GM12878 (cell line): ENCODE results near the gene NRG3. TPM values are rescaled to one million over a fixed set of nuclear protein-coding genes. Genes with fewer than 3 reads are reported as not detected.

Source experiments
- ATAC-seq: fragments of 200-7000 bp; cut with Tn5 transposase; 3 replicates; pipeline ENCODE4 v1.9.1; 2020; ENCODE audit warnings: mild to moderate bottlenecking, moderate library complexity
- BruUV-seq: library from RNA; stranded (reverse); fragments of 400-500 nt; replicated peaks from 2 replicates; lab custom pipeline; 2021; lab: Mats Ljungman, UMichigan
- CTCF ChIA-PET: fragments of 300-600 bp; sonication (Branson Sonifier 250); formaldehyde crosslinking; extraction: SDS; loops from one replicate; lab custom pipeline; 2021; ENCODE audit warnings: inconsistent platforms; lab: Yijun Ruan, JAX
- POLR2A ChIA-PET: fragments of 350-600 bp; formaldehyde crosslinking; extraction: SDS; loops from one replicate; lab custom pipeline; 2021; ENCODE audit warnings: inconsistent platforms; lab: Charles Lee
- RAD21 ChIA-PET: fragments of 300-600 bp; sonication (Branson Sonifier 250); formaldehyde crosslinking; loops from one replicate; lab custom pipeline; 2023; ENCODE audit warnings: antibody characterized with exemption; ENCODE audit not compliant: unreplicated experiment; lab: Charles Lee
- SMC1A ChIA-PET: fragments of 300-600 bp; sonication (Branson Sonifier 250); formaldehyde crosslinking; loops from one replicate; lab custom pipeline; 2023; ENCODE audit not compliant: unreplicated experiment, uncharacterized antibody; lab: Charles Lee
- DNase-seq: peaks from one replicate; pipeline ENCODE4 v3.0.0-alpha.2; 2011; ENCODE audit warnings: low read depth, low spot score
- FAIRE-seq: peaks from 3 replicates; lab custom pipeline; 2011; peaks lifted over from hg19 to GRCh38; lab: Jason Lieb, UNC
- H2AFZ ChIP-seq: 2 replicates; pipeline ENCODE4 v1.6.0; 2011; ENCODE audit warnings: low read depth, low read length, control low read depth; ENCODE audit not compliant: control insufficient read depth
- H3K27ac ChIP-seq: 2 replicates; pipeline ENCODE4 v1.5.1; 2011; ENCODE audit warnings: control low read depth; ENCODE audit not compliant: control insufficient read depth, insufficient read depth
- H3K27me3 ChIP-seq, 2 experiments: replicated peaks in 1 of 2; 2 replicates each; pipeline versions ENCODE4 v1.6.0 to v1.6.1; 2011; ENCODE audit warnings: low read length in 1 of 2; ENCODE audit not compliant: control insufficient read depth in 2 of 2, insufficient read depth in 2 of 2
- H3K36me3 ChIP-seq, 2 experiments: 2 replicates each; pipeline ENCODE4 v1.5.1; 2011; ENCODE audit warnings: low read length in 1 of 2; ENCODE audit not compliant: control insufficient read depth in 2 of 2, insufficient read depth in 2 of 2
- H3K4me1 ChIP-seq: 2 replicates; pipeline ENCODE4 v1.6.1; 2011; ENCODE audit warnings: mild to moderate bottlenecking, low read length, moderate library complexity, mixed read lengths; ENCODE audit not compliant: control insufficient read depth, insufficient read depth
- H3K4me2 ChIP-seq: 2 replicates; pipeline ENCODE4 v1.6.0; 2011; ENCODE audit warnings: control low read depth; ENCODE audit not compliant: control insufficient read depth, insufficient read depth
- H3K4me3 ChIP-seq: fragments of 200-600 bp; sonication (generic); 2 replicates; pipeline ENCODE4 v1.5.1; 2016
- H3K79me2 ChIP-seq: 2 replicates; pipeline ENCODE4 v1.6.0; 2011; ENCODE audit warnings: low read length; ENCODE audit not compliant: control insufficient read depth, insufficient read depth
- H3K9ac ChIP-seq: 2 replicates; pipeline ENCODE4 v1.8.0; 2011; ENCODE audit warnings: low read length, control low read depth, mixed read lengths; ENCODE audit not compliant: control insufficient read depth, insufficient read depth
- H3K9me3 ChIP-seq: replicated peaks from 3 replicates; pipeline ENCODE4 v1.5.1; 2011; ENCODE audit warnings: mild to moderate bottlenecking, low read length; ENCODE audit not compliant: control insufficient read depth, insufficient read depth
- H4K20me1 ChIP-seq: 2 replicates; pipeline ENCODE4 v1.6.0; 2011; ENCODE audit not compliant: control insufficient read depth, insufficient read depth
- ATF7 ChIP-seq: fragments of 450-650 bp; IDR thresholded peaks from 2 replicates; pipeline ENCODE4 v1.6.1; 2016; ENCODE audit warnings: low read depth, mild to moderate bottlenecking
- IKZF2 ChIP-seq, 2 experiments: fragments of 450-650 bp; IDR thresholded peaks; 2 replicates each; pipeline ENCODE4 v1.6.1; 2017; ENCODE audit warnings: mild to moderate bottlenecking in 2 of 2, moderate library complexity in 2 of 2
- RUNX3 ChIP-seq: IDR thresholded peaks from 2 replicates; pipeline ENCODE4 v1.6.1; 2012; ENCODE audit warnings: low read length, inconsistent platforms
- SKIL ChIP-seq: fragments of 450-650 bp; IDR thresholded peaks from 2 replicates; pipeline ENCODE4 v1.6.1; 2017; ENCODE audit warnings: mild to moderate bottlenecking, low read depth, inconsistent platforms; ENCODE audit not compliant: poor library complexity, severe bottlenecking
- SREBF2 ChIP-seq: IDR thresholded peaks from 2 replicates; pipeline ENCODE4 v1.6.1; 2012; ENCODE audit warnings: mild to moderate bottlenecking, low read length
- ZNF24 ChIP-seq: fragments of 450-650 bp; IDR thresholded peaks from 2 replicates; pipeline ENCODE4 v1.6.1; 2017; ENCODE audit warnings: antibody characterized with exemption, mild to moderate bottlenecking
- WGBS: methylation state at CpG from one replicate; pipeline ENCODE4 v1.1.6; 2016; ENCODE audit warnings: low lambda C conversion rate; ENCODE audit not compliant: insufficient replicate concordance, insufficient coverage; ENCODE audit errors: missing lambda C conversion rate; 5-methylcytosine and 5-hydroxymethylcytosine counted together
- in situ Hi-C: fragments of 300-500 bp; cut with MboI; formaldehyde crosslinking; loops from 9 replicates; pipeline ENCODE4 v1.14.3; 2018; ENCODE audit warnings: mixed read lengths
- intact Hi-C: fragments of 100-400 bp; cut with micrococcal nuclease; formaldehyde crosslinking; loops from one replicate; pipeline ENCODE4 v1.14.2; 2022; ENCODE audit not compliant: unreplicated experiment
- polyA plus RNA-seq, 11 experiments: library from polyadenylated mRNA; depleted of rRNA in 4 of 11; unstranded in 6 of 11; stranded (reverse) in 5 of 11; fragments of >200 nt; fragmentation: Nextera tagmentation in 4 of 11; fragmentation: Illumina TruSeq in 1 of 11; extraction: Ambion mirVana in 4 of 11; extraction: Trizol in 1 of 11; gene quantifications; 1 replicate in 1 of 11; 2 replicates in 10 of 11; pipeline versions ENCODE4 v1.2.1 to v1.2.3, GENCODE V29; 2011 to 2016; ENCODE audit warnings: inconsistent platforms in 2 of 11, missing spikeins in 2 of 11, low read depth in 1 of 11
- total RNA-seq, 4 experiments: library from RNA; depleted of rRNA in 3 of 4; stranded (reverse); fragments of >200 nt in 3 of 4; fragmentation: Illumina TruSeq in 1 of 4; extraction: Trizol in 1 of 4; gene quantifications; 2 replicates each; pipeline versions ENCODE4 v1.2.1 to v1.2.3, GENCODE V29; 2013 to 2021

The NRG3 gene
- total and polyA plus RNA-seq, 10 of the 15 experiments (the other 5 are each of a cell fraction or from before 2014, with no cell fraction given): 0.03 to 0.41 (median 0.17) TPM; not detected in 3

DNA sequence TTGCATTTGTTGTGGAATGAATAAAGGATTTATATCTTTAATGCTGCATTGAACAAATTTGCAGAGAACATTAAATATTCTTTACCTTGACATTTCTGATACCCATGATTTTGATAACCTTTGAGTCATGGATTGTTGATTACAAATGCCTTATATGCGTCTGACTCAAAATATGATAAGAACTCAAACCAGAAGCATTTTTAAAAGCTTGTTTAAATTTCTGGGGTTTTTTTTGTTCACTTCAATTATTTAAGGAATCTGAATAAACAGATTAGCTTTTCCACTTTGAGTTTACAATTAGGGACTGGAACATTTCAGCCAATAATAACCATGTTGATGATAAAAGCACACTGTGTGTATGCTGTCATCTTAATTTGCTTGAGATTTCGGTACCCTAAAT lies 253.5 kb downstream of the NRG3 start (continued):
- TF ChIP-seq SREBF2: no peak
- no peak for TF ChIP-seq SKIL
- TF ChIP-seq IKZF2 (IDR thresholded peaks at IDR 0.05): no peak
- TF ChIP-seq RUNX3: no peak

GRCh38 chr10:82136103-82136502 lies 261.1 kb downstream of the NRG3 start:
- in situ Hi-C loops (no loop called here), intact Hi-C loops (no loop called here)
- Histone ChIP-seq H3K4me2 (no peak overlapping the region), H3K4me3 (no peak overlapping the region), H2AFZ (no peak overlapping the region), H3K79me2 (no peaks in the 10 kb centered on the region), H3K36me3 (no peaks in the 10 kb centered on the region), H3K4me1 (no peaks in the 10 kb centered on the region), H3K9ac (no peak overlapping the region), H3K27ac (no peak overlapping the region), H3K9me3 (no peaks in the 10 kb centered on the region), H4K20me1 (no peaks in the 10 kb centered on the region), H3K27me3 (no peaks in the 10 kb centered on the region)
- WGBS: 0% methylated on average over 1 of the region's 1 CpG
- DNase-seq (no peak), FAIRE-seq (no peak), ATAC-seq (no peak)
- ChIA-PET POLR2A (no interaction called here), SMC1A (no interaction called here), CTCF (no interaction called here), RAD21 (no interaction called here)
- no TSS peak for BruUV-seq
- TF ChIP-seq ATF7 (no peak), ZNF24 (no peak)
